GM18907 (cell line): ENCODE measurements around the gene AMOTL2.

Experiments
- ATAC-seq: cut with Tn5 transposase; IDR thresholded peaks from one replicate; pipeline ENCODE4 v1.9.1; 2021; ENCODE audit warnings: mild to moderate bottlenecking, moderate library complexity; ENCODE audit not compliant: unreplicated experiment

Gene AMOTL2

GRCh38 chr3:134353831-134354611 lies 20.2 kb downstream of the AMOTL2 start:
- ATAC-seq, result no peak

DNA sequence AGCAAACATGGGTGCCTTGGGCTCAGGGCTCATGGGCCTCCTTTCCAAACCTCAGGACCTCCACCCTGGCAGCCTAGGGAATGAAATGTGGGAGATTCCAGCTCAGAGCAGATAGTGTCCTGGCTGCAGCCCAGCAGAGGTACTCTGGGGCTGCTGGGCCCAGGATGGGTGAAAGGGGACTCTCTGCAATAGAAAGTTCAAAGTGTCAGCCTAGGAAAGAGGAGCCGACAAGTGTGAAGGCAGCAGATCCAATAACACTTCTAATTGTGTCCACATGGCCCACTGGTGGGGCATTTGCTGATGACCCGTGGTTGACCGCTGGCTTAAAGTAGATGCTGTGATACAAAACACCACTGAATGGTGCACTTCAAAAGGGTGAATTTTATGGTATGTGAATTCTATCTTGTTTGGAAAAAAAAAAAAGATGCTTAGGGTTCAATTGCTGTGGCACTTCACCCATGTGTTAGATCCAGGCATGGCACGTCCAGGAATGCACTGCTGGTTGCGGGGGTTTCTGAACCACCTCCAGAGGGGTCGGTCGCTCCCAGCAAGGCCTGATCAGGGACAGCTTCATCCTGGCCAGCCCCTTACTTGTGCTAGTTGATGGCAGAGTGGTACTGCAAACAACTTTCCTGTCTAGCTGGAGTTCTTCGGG lies 20.9 kb downstream of the AMOTL2 start:
- no peak for ATAC-seq

GRCh38 chr3:134352031-134352671 lies 22.1 kb downstream of the AMOTL2 start:
- no peak for ATAC-seq

GRCh38 chr3:134351427-134351826 lies 22.8 kb downstream of the AMOTL2 start:
- no peak for ATAC-seq

GRCh38 chr3:134350861-134351311 lies 23.4 kb downstream of the AMOTL2 start:
- ATAC-seq, result no peak

- no peak for ATAC-seq
Observed at GRCh38 chr3:134350266-134350665, 24.0 kb downstream of the AMOTL2 start.

- ATAC-seq, result no peak
Observed at GRCh38 chr3:134348524-134348923, 25.7 kb downstream of the AMOTL2 start.

GRCh38 chr3:134347551-134347950 lies 26.7 kb downstream of the AMOTL2 start:
- ATAC-seq, result no peak

DNA sequence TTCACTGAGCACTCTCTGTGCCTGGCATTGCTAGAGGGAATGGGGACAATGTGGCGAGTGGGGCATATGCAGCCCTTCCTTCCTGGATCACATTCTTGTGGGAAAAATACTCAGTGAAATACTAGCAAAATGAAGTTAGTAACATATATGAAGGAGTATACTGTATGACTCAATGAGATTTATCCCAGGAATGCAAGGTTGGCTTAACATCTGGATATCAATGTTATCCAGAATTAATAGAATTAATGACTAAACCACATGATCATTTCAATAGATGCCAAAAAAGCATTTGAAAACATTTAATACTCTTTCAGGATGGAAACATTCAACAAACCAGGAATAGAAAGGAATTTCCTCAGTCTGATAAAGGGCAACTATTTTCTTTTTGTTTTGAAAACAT lies 27.5 kb downstream of the AMOTL2 start:
- no peak for ATAC-seq

GRCh38 chr3:134345202-134345601 lies 29.0 kb downstream of the AMOTL2 start:
- no peak for ATAC-seq

- ATAC-seq, result no peak
Observed at GRCh38 chr3:134344560-134344959, 29.7 kb downstream of the AMOTL2 start.

GRCh38 chr3:134342259-134342658 lies 32.0 kb downstream of the AMOTL2 start:
- ATAC-seq, result no peak

GRCh38 chr3:134341389-134341788 lies 32.9 kb downstream of the AMOTL2 start:
- no peak for ATAC-seq

- no peak for ATAC-seq
Observed at GRCh38 chr3:134340982-134341365, 33.3 kb downstream of the AMOTL2 start.

DNA sequence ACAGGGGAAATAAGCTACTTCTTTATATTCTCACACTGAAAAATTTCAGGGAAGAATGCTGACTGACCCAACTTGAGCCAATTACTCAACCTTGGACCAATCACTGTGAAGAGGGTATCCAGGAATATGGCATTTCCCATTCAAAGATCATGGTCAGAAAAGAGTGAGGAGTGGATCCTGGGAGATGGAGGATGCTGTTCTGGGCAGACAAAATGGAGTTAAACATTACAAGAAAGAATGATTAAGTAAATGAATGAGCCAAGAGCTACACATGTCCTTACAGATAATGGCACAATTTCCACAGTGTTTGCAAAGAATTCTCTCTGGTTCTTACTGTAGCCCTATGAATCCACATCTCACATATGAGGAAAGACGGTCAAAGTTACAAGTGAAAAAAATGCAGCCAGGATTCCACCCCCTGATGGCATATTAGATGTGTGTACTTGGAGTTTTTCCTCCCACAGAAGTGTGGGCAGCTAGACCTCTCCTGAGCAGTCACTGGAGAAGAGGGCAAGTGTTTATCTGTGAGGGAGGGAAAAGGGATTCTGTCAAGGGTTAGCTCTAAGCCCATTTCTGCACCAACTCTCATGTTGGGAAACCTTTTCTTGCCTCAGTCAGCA lies 33.8 kb downstream of the AMOTL2 start:
- ATAC-seq, result no peak

DNA sequence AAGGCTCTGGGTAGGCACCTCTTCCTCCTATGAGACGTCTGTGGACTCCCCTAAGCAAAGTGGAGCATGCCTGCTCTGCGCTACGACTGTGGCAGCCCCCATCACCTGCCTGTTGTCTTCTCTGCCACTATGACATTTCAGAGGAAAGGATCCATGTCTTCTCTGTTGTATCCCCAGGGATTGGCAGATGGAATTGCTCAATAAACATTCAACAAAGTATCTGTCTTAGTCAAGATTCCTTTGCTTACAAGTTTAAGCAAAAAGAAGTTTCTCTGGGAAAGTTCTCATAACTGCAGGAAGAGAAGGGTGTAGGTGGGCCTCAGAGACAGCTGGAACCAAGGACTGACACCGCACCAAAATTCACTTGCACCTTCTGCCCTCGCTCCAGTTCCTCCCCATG lies 34.3 kb downstream of the AMOTL2 start:
- no peak for ATAC-seq

DNA sequence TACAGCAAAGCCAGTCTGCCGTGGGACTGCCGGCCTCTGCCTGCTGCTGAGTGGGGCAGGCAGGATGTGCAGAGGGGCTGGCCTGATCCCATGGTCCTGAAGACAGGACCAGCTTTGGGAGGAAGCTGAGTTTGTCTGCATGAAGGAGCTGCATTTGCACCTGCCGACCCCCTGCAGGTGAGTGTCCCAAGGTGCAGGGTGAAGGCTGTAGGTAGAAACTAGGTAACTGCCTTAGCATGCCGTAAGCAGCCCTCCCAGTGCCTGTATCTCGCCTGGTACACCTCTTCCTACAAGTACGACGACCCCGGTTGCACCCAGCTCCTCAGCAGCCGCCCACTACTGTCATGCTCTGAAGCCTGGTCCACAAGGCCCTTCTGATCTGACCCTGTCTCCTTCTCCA lies 34.9 kb downstream of the AMOTL2 start:
- ATAC-seq, result no peak

DNA sequence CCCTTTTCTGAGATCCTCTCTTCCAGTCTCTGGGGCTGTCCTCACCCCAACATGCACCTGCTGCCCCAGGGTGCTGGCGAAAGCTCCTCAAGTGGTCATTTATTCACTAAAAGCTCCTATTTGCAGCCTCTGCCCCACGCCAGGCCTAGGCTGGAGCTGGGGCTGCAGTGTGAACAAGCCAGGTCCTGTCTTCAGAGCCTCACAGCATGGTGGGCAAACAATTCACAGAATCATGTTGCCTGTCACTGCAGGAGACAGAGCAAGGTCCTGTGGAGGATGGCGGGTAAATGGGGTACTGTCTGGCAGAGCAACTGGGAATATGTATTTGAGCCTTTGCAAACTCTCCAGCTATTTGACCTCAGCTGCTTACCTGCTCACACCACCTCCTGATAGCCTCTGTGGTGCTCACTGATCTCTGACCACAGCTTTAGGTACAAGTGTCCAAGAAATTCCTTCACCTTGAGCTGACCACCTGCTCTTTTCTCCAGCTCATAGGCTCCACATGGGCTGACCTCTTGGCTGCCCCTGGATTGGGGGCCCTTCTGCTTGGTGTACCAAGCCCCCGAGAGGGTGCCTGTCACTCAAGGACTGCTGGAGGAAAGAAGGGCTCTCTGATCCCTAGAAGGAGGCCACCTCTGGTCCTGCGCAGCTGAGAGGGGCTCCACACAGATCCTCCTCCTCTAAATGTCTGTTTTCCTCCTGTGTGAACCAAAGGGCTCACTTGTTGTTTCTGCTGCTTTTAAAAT lies 35.6 kb downstream of the AMOTL2 start:
- no peak for ATAC-seq

GRCh38 chr3:134338201-134338512 lies 36.1 kb downstream of the AMOTL2 start:
- no peak for ATAC-seq

DNA sequence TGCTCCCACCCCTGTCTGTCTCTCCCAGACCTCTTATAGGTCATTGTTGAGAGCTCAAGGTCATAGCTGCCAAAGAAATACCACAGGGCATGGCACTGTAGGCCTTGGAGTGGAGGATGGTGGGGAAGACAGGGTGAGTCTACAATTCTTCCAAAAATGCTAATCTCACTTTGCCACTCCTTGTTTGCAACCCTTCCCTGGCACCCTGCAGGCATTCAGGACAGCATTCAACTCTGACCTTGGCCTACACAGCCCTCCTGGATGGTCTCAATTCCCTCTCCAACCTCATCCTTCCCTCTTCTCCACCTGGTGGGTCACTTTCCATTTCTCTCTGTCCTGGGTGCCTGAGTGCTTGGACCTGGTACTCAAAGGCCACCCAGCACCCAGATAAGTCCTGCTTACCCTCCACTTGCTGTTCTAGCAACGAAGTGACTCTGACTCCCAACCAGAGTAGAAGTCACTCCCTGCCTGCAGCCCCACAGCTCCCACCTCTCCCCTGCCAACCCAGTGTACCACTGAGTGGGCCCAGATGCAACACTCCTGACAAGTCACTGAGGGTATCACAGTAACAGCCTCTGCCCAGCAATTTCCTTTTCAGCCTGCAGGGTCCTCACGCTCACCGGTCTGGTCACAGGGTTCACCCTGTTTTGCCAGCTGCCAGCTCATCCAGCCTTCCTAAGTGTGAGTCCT lies 36.6 kb downstream of the AMOTL2 start:
- ATAC-seq, result no peak
